Gastroesophageal sphincter (tissue), 4 donors: Measurements from ENCODE around the gene KCNJ12. TPM values are rescaled to one million over a fixed set of nuclear protein-coding genes. Genes with fewer than 3 reads are reported as not detected.

ENCODE experiments used
- ATAC-seq: fragments of 150-250 bp; one replicate; pipeline ENCODE4 v1.9.1; 2016; ENCODE audit warnings: mild to moderate bottlenecking, moderate library complexity
- H3K27ac ChIP-seq, 4 donors: fragments of 200-600 bp; sonication (generic) in 3 of 4; 1 replicate in 3 of 4; 2 replicates in 1 of 4; pipeline ENCODE4 v1.5.1; 2016 to 2019
- H3K27me3 ChIP-seq: fragments of 200-600 bp; sonication (generic); one replicate; pipeline ENCODE4 v1.5.1; 2019
- H3K36me3 ChIP-seq, 2 donors: fragments of 200-600 bp; sonication (generic); one replicate each; pipeline ENCODE4 v1.5.1; 2019; ENCODE audit warnings: control low read depth in 1 of 2
- H3K4me1 ChIP-seq, 3 donors: fragments of 200-600 bp; sonication (generic); 1 replicate in 2 of 3; 2 replicates in 1 of 3; pipeline ENCODE4 v1.5.1; 2016 to 2019; ENCODE audit warnings: control low read depth in 2 of 3
- H3K4me3 ChIP-seq, 2 donors: fragments of 200-600 bp; sonication (generic); one replicate each; pipeline ENCODE4 v1.5.1; 2019; ENCODE audit warnings: mild to moderate bottlenecking in 1 of 2, moderate library complexity in 1 of 2
- H3K9me3 ChIP-seq, 3 donors: fragments of 200-600 bp; sonication (generic); one replicate each; pipeline ENCODE4 v1.5.1; 2017 to 2019; ENCODE audit warnings: control low read depth in 2 of 3
- EP300 ChIP-seq: sonication (generic); formaldehyde crosslinking; IDR thresholded peaks from one replicate; pipeline ENCODE4 v1.6.1; 2017; ENCODE audit warnings: antibody characterized with exemption, mild to moderate bottlenecking
- POLR2A ChIP-seq, 2 donors: fragments of 450-650 bp; IDR thresholded peaks; one replicate each; pipeline ENCODE4 v1.6.1; 2017; ENCODE audit warnings: antibody characterized with exemption in 2 of 2, mild to moderate bottlenecking in 2 of 2, moderate library complexity in 1 of 2
- POLR2AphosphoS5 ChIP-seq: sonication (generic); formaldehyde crosslinking; IDR thresholded peaks from one replicate; pipeline ENCODE4 v1.6.1; 2017; ENCODE audit warnings: antibody characterized with exemption
- WGBS, 2 donors: methylation state at CpG; one replicate each; pipeline ENCODE4 v1.1.5; 2018; ENCODE audit warnings: low coverage in 1 of 2; 5-methylcytosine and 5-hydroxymethylcytosine counted together
- total RNA-seq, 4 donors: library from RNA; depleted of rRNA; stranded (reverse); fragments of >200 nt; gene quantifications; one replicate each; pipeline ENCODE4 v1.1.0, GENCODE V29; 2016
- TF ChIP-seq, protein P1 (sequence below), 4 experiments: fragments of 200-600 bp in 2 of 4; fragments of 450-650 bp in 2 of 4; sonication (generic) in 1 of 4; IDR thresholded peaks; one replicate each; pipeline ENCODE4 v1.5.1; 2017 to 2019; ENCODE audit warnings: antibody characterized with exemption in 4 of 4, mild to moderate bottlenecking in 2 of 4, moderate library complexity in 2 of 4

Gene KCNJ12
- total RNA-seq, 4 donors from 2014 or later, result 0.78 to 3.1 (median 1.9) TPM

DNA sequence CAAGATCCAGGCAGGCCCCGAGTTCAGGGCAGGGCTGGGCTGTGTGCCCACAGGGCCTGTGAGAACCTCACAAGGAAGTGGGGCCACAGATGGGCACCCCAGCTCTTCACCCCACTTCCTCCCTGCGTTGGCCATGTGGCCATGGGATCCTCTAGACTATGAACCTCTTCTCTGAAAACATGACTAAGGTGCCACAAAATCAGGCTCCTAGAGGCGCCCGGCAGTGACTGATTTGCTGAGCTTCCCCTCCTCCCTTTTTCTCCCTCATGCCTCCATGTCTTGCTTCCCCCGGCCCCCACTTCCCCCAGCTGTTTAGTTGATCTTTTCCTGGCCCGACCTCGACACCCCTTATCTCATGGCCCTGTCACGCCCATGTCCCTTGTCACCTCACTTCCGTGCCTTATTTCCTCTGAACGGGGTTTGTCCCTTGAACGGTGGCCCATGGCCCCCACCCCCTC lies 87.1 kb downstream of the KCNJ12 start:
- ATAC-seq, result no peak
- Histone ChIP-seq H3K27ac (no peak overlapping the region), H3K27me3 (peaks cover 16% of the 10 kb centered on the region), H3K36me3 (no peaks in the 10 kb centered on the region), H3K4me3 (peak overlapping the region in 1 of 2 donors; percentile 28), H3K9me3 (no peaks in the 10 kb centered on the region), H3K4me1 (peaks cover 0 to 10% (median 6%) of the 10 kb centered on the region in 3 donors)
- 55 to 56% methylated on average over 9 to 10 of the region's 11 CpGs for WGBS, 2 donors
- TF ChIP-seq, protein P1, sequence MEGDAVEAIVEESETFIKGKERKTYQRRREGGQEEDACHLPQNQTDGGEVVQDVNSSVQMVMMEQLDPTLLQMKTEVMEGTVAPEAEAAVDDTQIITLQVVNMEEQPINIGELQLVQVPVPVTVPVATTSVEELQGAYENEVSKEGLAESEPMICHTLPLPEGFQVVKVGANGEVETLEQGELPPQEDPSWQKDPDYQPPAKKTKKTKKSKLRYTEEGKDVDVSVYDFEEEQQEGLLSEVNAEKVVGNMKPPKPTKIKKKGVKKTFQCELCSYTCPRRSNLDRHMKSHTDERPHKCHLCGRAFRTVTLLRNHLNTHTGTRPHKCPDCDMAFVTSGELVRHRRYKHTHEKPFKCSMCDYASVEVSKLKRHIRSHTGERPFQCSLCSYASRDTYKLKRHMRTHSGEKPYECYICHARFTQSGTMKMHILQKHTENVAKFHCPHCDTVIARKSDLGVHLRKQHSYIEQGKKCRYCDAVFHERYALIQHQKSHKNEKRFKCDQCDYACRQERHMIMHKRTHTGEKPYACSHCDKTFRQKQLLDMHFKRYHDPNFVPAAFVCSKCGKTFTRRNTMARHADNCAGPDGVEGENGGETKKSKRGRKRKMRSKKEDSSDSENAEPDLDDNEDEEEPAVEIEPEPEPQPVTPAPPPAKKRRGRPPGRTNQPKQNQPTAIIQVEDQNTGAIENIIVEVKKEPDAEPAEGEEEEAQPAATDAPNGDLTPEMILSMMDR (IDR thresholded peaks at IDR 0.05), result no peak
- TF ChIP-seq POLR2AphosphoS5 (no peak), EP300 (no peak), POLR2A (IDR thresholded peaks at IDR 0.05) (no peak)

GRCh38 chr17:21463779-21464407 lies 87.7 kb downstream of the KCNJ12 start:
- Histone ChIP-seq H3K9me3 (no peaks in the 10 kb centered on the region), H3K4me3 (peak overlapping the region in 1 of 2 donors; percentile 28), H3K27me3 (peaks cover 16% of the 10 kb centered on the region), H3K27ac (no peak overlapping the region), H3K36me3 (no peaks in the 10 kb centered on the region), H3K4me1 (peaks cover 0 to 10% (median 6%) of the 10 kb centered on the region in 3 donors)
- TF ChIP-seq, protein P1 (IDR thresholded peaks at IDR 0.05), result no peak
- TF ChIP-seq EP300 (no peak), POLR2A (IDR thresholded peaks at IDR 0.05) (no peak), POLR2AphosphoS5 (no peak)
- no peak for ATAC-seq
- WGBS, 2 donors, result 33% methylated on average over 6 of the region's 48 CpGs; no CpG with 5 or more reads in 1 of the 2 donors

- Histone ChIP-seq H3K36me3 (no peaks in the 10 kb centered on the region), H3K27ac (no peak overlapping the region), H3K27me3 (peaks cover 16% of the 10 kb centered on the region), H3K9me3 (no peaks in the 10 kb centered on the region), H3K4me1 (peaks cover 0 to 10% (median 6%) of the 10 kb centered on the region in 3 donors), H3K4me3 (no peak overlapping the region)
- ATAC-seq, result no peak
- WGBS, 2 donors, result 57 to 70% methylated on average over 5 to 6 of the region's 12 CpGs
- TF ChIP-seq, protein P1 (IDR thresholded peaks at IDR 0.05), result no peak
- TF ChIP-seq POLR2A (IDR thresholded peaks at IDR 0.05) (no peak), POLR2AphosphoS5 (no peak), EP300 (no peak)
Observed at GRCh38 chr17:21464611-21465021, 88.5 kb downstream of the KCNJ12 start.

- H3K9me3 ChIP-seq, result no peaks in the 10 kb centered on the region
- peaks cover 16% of the 10 kb centered on the region for H3K27me3 ChIP-seq
- TF ChIP-seq POLR2AphosphoS5, result no peak
- TF ChIP-seq, protein P1 (IDR thresholded peaks at IDR 0.05), result no peak
- TF ChIP-seq POLR2A (IDR thresholded peaks at IDR 0.05), result no peak
- TF ChIP-seq EP300, result no peak
- 80% methylated on average over 1 of the region's 11 CpGs; no CpG with 5 or more reads in 1 of the 2 donors for WGBS, 2 donors
- ATAC-seq, result no peak
- peaks cover 0 to 10% (median 6%) of the 10 kb centered on the region in 3 donors for H3K4me1 ChIP-seq
- no peak overlapping the region for H3K4me3 ChIP-seq
- H3K36me3 ChIP-seq, result no peaks in the 10 kb centered on the region
- H3K27ac ChIP-seq, result no peak overlapping the region
Observed at GRCh38 chr17:21466550-21466949, 90.4 kb downstream of the KCNJ12 start.

DNA sequence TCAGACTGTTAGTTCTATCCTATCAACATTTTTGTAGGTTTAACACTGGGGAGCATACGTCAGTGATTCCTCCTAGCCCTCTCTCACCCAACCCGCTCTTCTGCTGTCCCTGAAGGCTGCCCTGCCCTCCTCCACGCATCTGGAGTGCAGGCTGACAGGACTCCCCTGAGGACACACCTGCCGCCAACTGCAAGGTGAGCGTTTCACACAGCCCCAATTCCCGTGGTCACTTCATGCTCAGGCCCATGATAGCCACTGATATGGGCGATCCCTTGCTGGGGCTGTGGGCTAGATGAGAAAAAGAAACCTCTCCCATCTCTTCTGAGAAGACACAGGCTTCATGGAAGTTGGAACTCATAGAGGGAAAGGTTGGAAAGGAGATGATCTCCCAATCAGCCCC lies 91.0 kb downstream of the KCNJ12 start:
- TF ChIP-seq EP300, result no peak
- TF ChIP-seq POLR2A (IDR thresholded peaks at IDR 0.05), result no peak
- TF ChIP-seq, protein P1 (IDR thresholded peaks at IDR 0.05), result no peak
- TF ChIP-seq POLR2AphosphoS5, result no peak
- whole genome bisulfite sequencing, 2 donors, result 77% methylated on average over 6 of the region's 7 CpGs; no CpG with 5 or more reads in 1 of the 2 donors
- H3K9me3 ChIP-seq, result no peaks in the 10 kb centered on the region

More for the DNA sequence above, 91.0 kb downstream of the KCNJ12 start:
- H3K4me1 ChIP-seq, result peaks cover 0 to 10% (median 6%) of the 10 kb centered on the region in 3 donors
- no peak overlapping the region for H3K27ac ChIP-seq
- H3K4me3 ChIP-seq, result no peak overlapping the region
- ATAC-seq, result no peak
- no peaks in the 10 kb centered on the region for H3K36me3 ChIP-seq
- H3K27me3 ChIP-seq, result peaks cover 16% of the 10 kb centered on the region
